HG02938 (cell line): ENCODE results near the gene IMMP2L.
A peak's percentile ranks its signal among the peaks of the same experiment; 100 is the strongest.
"Not testable (repeated sequence)": the region's sequence is repeated elsewhere in the genome, so short reads cannot be mapped to it uniquely, and the experiment has no call there.

Experiments used
- ATAC-seq: cut with Tn5 transposase; IDR thresholded peaks from one replicate; pipeline ENCODE4 v1.9.1; 2021; ENCODE audit warnings: mild to moderate bottlenecking, moderate library complexity; ENCODE audit not compliant: unreplicated experiment

The IMMP2L gene

DNA sequence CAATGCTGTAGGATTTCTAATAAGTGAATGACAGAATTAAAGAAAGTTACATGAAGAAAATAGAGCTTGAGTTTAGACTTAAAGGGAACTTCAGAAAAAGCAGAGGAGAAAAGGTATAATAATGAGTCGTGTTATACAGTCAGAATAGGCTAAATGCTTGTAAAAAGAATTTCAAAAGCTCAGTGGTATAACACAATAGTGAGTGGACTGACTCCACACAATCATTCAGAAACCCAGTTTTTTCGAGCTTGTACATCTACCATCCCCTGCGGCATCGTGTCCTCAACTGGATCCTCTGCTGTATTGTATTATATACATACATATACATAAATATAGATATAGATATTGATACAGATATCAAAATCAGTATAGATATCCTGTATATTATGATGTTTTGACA lies 52.2 kb downstream of the IMMP2L start:
- ATAC-seq, result no peak

- ATAC-seq, result no peak
Measured at GRCh38 chr7:111509288-111509687, 53.0 kb downstream of the IMMP2L start.

DNA sequence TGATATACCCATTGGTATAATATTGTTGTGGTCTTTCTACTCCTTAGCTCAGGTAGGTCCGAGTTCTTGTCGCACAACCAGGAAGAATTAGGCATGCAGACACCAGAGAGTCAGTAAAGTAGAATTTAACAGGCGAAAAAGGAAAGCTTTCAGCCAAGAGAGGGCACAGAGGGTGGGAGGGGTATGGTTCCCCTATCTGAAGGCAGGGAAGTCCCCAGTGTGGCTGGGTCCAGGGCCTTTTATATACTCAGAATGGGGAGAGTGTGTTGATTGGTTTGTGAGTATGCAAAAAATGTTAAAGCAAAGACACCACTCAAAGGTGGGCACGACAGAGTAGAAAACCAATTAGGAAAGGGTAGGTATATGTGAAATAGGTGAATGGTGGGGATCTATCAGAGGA lies 53.9 kb downstream of the IMMP2L start:
- ATAC-seq, result no peak

GRCh38 chr7:111505422-111505821 lies 56.9 kb downstream of the IMMP2L start:
- ATAC-seq, result not testable (repeated sequence)

- not testable (repeated sequence) for ATAC-seq
Measured at GRCh38 chr7:111501799-111502198, 60.5 kb downstream of the IMMP2L start.

GRCh38 chr7:111499027-111499426 lies 63.3 kb downstream of the IMMP2L start:
- no peak for ATAC-seq

- no peak for ATAC-seq
Measured at GRCh38 chr7:111498391-111499007, 63.8 kb downstream of the IMMP2L start.

DNA sequence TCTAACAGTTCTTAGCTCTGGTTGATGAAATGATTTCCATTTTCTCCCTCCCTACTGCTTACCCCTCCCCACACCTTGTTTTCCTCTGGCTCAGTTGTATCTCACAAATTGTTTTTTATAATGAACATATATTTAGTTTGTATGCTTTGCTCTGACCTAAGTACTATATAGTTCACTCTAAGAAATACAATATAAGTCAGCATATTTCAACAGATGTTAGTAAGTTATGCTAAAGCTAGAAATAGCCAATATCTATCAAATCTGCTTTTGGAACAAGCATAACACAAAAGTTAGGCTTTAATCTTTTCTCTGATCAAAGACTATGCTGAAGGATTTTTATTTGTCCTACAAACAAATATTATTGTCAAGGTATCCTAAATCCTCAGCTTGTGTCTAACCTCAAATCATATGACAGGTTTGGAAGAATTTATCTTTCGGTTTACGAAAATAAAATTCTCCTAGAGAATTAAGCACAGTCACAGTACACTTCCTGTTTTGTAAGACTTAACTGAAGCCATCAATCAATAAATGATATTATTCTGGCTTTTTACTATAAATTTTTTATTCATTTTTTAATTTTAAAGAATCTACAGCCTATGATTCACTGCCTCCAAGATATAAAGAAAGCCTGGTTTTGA lies 67.0 kb downstream of the IMMP2L start:
- ATAC-seq, result no peak

DNA sequence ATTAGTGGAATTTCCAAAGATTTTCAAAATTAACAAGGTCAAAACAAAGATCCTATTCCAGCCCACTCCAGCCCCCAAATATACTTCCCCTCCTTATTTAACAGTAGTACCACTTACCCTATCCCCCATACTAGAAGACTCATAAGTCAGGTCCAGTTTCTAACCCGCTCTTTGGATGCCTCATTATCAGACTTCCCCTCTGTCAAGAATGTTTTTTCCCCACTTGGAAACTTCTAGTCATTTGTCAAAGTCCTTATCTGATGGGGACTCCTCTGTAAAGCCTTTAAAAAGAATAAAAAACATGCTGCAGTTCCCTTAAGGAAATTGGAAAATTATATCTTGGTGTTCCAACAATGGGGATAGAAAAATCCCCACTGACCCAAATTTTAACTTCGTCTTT lies 70.1 kb downstream of the IMMP2L start:
- no peak for ATAC-seq

- peak; percentile 66 for ATAC-seq
Measured at GRCh38 chr7:111486472-111487142, 75.7 kb downstream of the IMMP2L start.

DNA sequence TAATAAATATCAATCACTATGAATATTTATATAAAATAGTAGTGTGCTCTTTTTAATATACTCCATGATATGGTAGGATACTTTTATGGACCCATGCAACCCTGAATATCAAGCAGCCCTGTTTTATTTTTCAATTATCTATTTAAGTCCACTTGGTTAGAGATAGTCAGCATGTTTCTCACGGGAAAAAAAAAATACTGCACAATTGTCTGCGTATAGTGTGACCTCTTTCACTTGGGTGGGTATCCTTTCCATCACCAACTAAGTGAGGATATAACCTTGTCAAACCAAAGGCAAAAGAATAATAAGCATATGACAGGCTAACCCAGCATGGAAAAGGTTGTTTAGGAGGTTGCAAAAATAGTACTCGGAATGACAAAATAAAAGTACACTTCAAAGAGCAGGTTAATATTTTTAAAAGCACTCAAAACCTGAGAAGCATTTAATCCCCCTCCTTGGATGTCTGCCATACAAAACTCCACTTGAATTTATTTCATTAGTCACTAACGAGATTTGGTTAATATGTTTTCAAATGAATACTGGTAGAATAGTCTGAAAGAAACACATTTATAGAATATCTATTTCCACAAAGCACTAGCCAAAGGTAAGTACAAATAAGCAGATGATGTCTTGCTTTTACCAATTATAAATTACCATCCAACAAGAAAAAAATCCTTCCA lies 76.5 kb downstream of the IMMP2L start:
- no peak for ATAC-seq

DNA sequence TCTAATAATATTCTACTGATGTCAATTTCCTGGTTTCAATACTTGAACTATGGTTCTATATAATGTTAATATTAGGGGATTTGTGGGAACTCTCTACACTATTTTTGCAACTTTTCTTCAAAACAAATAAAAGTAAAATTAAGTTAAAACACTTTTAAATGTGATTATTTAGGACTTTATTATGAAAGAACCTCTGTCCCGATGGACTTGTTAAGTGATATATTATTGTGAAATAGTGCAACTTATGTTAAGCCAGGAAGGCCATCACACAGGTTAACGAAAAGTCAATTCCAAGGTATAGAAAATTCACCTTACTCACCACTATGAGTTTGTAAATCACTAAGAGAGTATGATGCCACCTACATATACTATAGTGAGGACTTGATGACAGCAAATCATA lies 79.2 kb downstream of the IMMP2L start:
- no peak for ATAC-seq

DNA sequence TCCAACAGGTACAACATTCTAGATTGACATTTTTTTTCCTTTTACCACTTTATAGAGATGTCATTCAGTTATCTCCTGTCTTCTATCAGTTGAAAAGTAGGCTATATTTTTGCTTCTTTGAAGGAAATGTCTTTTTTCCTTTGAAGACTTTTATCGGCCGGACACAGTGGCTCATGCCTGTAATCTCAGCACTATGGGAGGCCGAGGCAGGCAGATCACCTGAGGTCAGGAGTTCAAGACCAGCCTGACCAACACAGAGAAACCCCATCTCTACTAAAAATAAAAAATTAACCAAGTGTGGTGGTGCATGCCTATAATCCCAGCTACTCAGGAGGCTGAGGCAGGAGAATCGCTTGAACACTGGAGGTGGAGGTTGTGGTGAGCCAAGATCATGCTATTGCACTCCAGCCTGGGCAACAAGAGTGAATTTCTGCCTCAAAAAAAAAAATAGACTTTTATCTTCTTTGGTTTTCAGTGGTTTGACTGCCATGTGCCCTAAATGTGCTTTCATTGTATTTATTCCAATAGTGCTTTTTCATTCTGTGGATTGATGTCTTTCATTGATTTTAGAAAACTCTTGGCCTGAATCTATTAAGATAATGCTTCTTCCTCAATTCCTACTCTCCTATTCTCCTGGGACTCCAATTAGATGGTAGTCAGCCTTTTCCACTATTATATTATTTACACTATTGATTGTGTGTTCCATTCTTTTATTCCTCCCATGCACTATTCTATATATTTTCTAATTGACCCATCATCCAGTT lies 84.6 kb downstream of the IMMP2L start:
- ATAC-seq, result no peak

- no peak for ATAC-seq
Measured at GRCh38 chr7:111476586-111477293, 85.6 kb downstream of the IMMP2L start.

DNA sequence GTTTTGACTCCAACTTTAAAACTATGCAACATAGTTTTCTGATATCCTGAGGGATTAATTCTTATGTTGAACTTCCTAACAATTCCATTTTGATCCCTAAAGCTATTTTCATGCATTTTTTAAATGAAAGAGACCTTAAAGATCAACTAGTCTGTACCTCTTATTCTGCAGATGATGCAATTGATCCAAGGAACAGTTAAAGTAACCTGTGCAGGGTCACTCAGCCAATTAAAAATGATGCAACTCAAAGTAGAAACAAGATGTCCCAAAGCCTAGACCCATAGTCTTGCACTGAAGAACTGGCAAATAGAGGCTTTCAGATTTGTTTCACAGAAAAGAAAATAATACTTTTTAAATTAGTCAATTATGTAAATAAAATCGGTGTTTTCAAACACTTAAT lies 86.3 kb downstream of the IMMP2L start:
- ATAC-seq, result no peak

- ATAC-seq, result no peak
Measured at GRCh38 chr7:111475419-111475748, 86.9 kb downstream of the IMMP2L start.

DNA sequence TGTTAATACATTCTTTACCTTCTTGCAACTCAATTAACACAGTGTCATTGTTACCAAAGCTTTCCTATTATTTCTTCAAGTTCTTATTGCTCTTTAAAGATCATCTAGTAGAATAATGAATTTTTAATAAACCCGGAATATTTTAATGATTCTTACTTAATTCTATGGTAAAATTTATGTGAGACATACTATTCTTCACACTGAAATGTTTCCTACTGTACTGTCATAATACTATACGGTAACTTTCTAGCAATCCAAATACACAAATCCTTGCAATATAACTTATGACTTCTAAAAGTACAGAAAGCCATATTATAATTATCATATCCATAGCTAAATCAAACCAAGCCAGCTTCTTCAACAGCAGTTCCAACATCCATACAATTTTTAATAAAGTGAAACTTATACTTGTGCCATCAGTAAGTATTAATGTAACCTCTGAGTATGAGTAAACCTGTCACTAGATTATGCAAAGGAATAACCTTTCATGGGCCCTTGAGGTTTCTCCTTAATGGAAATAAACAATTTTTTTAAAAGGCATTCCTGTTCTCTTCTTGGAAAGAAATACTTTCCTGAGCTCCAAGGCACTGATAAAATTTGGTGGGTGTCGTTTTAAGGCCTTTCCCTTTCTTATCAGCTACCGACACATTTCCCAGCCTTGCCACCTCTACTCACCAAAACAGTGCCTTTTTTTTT lies 87.4 kb downstream of the IMMP2L start:
- no peak for ATAC-seq

- ATAC-seq, result no peak
Measured at GRCh38 chr7:111473449-111474198, 88.7 kb downstream of the IMMP2L start.

- ATAC-seq, result no peak
Measured at GRCh38 chr7:111470998-111471397, 91.3 kb downstream of the IMMP2L start.
